Uterus (tissue), 2 donors: ENCODE data around the gene CGB2.
"Not testable (repeated sequence)": the region's sequence is repeated elsewhere in the genome, so short reads cannot be mapped to it uniquely, and the experiment has no call there.

Source experiments
- POLR2A ChIP-seq, 2 donors: fragments of 450-650 bp; IDR thresholded peaks; one replicate each; pipeline ENCODE4 v1.6.1; 2016; ENCODE audit warnings: antibody characterized with exemption in 2 of 2, mild to moderate bottlenecking in 1 of 2, moderate library complexity in 1 of 2
- TF ChIP-seq, protein P1 (sequence below), 4 experiments: fragments of 200-600 bp in 2 of 4; fragments of 450-650 bp in 2 of 4; sonication (generic) in 2 of 4; IDR thresholded peaks; one replicate each; pipeline ENCODE4 v1.5.1; 2016 to 2019; ENCODE audit warnings: antibody characterized with exemption in 4 of 4, mild to moderate bottlenecking in 2 of 4, moderate library complexity in 1 of 4

DNA sequence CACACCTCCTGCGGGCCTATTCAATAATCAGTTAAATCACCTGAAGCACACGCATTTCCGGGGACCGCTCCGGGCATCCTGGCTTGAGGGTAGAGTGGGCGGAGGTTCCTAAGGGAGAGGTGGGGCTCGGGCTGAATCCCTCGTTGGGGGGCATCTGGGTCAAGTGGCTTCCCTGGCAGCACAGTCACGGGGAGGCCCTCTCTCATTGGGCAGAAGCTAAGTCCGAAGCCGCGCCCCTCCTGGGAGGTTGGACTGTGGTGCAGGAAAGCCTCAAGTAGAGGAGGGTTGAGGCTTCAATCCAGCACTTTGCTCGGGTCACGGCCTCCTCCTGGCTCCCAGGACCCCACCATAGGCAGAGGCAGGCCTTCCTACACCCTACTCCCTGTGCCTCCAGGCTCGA, 11.9 kb downstream of the CGB2 start, which contains the start of gene CGB5:
- TF ChIP-seq, protein P1, sequence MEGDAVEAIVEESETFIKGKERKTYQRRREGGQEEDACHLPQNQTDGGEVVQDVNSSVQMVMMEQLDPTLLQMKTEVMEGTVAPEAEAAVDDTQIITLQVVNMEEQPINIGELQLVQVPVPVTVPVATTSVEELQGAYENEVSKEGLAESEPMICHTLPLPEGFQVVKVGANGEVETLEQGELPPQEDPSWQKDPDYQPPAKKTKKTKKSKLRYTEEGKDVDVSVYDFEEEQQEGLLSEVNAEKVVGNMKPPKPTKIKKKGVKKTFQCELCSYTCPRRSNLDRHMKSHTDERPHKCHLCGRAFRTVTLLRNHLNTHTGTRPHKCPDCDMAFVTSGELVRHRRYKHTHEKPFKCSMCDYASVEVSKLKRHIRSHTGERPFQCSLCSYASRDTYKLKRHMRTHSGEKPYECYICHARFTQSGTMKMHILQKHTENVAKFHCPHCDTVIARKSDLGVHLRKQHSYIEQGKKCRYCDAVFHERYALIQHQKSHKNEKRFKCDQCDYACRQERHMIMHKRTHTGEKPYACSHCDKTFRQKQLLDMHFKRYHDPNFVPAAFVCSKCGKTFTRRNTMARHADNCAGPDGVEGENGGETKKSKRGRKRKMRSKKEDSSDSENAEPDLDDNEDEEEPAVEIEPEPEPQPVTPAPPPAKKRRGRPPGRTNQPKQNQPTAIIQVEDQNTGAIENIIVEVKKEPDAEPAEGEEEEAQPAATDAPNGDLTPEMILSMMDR (IDR thresholded peaks at IDR 0.05): not testable (repeated sequence)
- not testable (repeated sequence) for TF ChIP-seq POLR2A (IDR thresholded peaks at IDR 0.05)
